Endodermal cell (in vitro differentiated cells): ENCODE measurements around the gene FTCD. TPM values are rescaled to one million over a fixed set of nuclear protein-coding genes. Genes with fewer than 3 reads are reported as not detected.

Experiments
- DNase-seq: peaks from one replicate; pipeline ENCODE4 v3.0.0-alpha.2; 2017
- H3K27ac ChIP-seq: 2 replicates; pipeline ENCODE4 v1.5.1; 2013; ENCODE audit warnings: mild to moderate bottlenecking, low read depth, low read length, moderate library complexity
- H3K27me3 ChIP-seq: 2 replicates; pipeline ENCODE4 v1.6.1; 2013; ENCODE audit warnings: mild to moderate bottlenecking, low read length, moderate library complexity; ENCODE audit not compliant: insufficient read depth, control insufficient read depth, poor library complexity, severe bottlenecking
- H3K36me3 ChIP-seq: 2 replicates; pipeline ENCODE4 v1.7.0; 2013; ENCODE audit warnings: mild to moderate bottlenecking, low read length, moderate library complexity; ENCODE audit not compliant: control insufficient read depth, insufficient read depth
- H3K4me1 ChIP-seq: one replicate; pipeline ENCODE4 v1.7.0; 2013; ENCODE audit warnings: low read length; ENCODE audit not compliant: control insufficient read depth, insufficient read depth
- H3K4me3 ChIP-seq: 2 replicates; pipeline ENCODE4 v1.5.1; 2013; ENCODE audit warnings: mild to moderate bottlenecking, low read length, moderate library complexity
- H3K9ac ChIP-seq: 2 replicates; pipeline ENCODE4 v1.6.1; 2013; ENCODE audit warnings: mild to moderate bottlenecking, low read length, moderate library complexity; ENCODE audit not compliant: poor library complexity, severe bottlenecking; ENCODE audit errors: extremely low read depth
- H3K9me3 ChIP-seq: 2 replicates; pipeline ENCODE4 v1.6.1; 2013; ENCODE audit warnings: mild to moderate bottlenecking, low read length, moderate library complexity; ENCODE audit not compliant: control insufficient read depth
- H3K27ac Mint-ChIP-seq: 2 replicates; pipeline ENCODE4 v1.8.0; 2020; ENCODE audit warnings: mixed read lengths
- H3K27me3 Mint-ChIP-seq: 2 replicates; pipeline ENCODE4 v1.8.0; 2021; ENCODE audit warnings: mild to moderate bottlenecking, mixed read lengths; ENCODE audit not compliant: insufficient read depth
- H3K36me3 Mint-ChIP-seq: 2 replicates; pipeline ENCODE4 v1.8.0; 2020; ENCODE audit warnings: low read depth, mixed read lengths
- H3K4me1 Mint-ChIP-seq: 2 replicates; pipeline ENCODE4 v1.8.0; 2020; ENCODE audit warnings: mixed read lengths
- H3K4me3 Mint-ChIP-seq: 2 replicates; pipeline ENCODE4 v1.8.0; 2020; ENCODE audit warnings: mild to moderate bottlenecking, moderate library complexity, mixed read lengths
- H3K9me3 Mint-ChIP-seq: 2 replicates; pipeline ENCODE4 v1.8.0; 2020; ENCODE audit warnings: mild to moderate bottlenecking, mixed read lengths
- WGBS, 2 experiments: methylation state at CpG; one replicate each; pipeline versions ENCODE4 v1.1.5 to v1.1.7; 2013; ENCODE audit warnings: missing lambda C conversion rate in 2 of 2, mixed read lengths in 1 of 2; ENCODE audit not compliant: insufficient coverage in 1 of 2, insufficient read length in 1 of 2; 5-methylcytosine and 5-hydroxymethylcytosine counted together
- total RNA-seq, 2 donors: library from RNA; stranded (reverse); fragmentation: NEBNext Ultra II Directional in 1 of 2; extraction: Animal tissue kit (Norgen Biotek cat#: 25700) in 1 of 2; gene quantifications; 2 replicates in 1 of 2; 3 replicates in 1 of 2; pipeline ENCODE4 v1.2.1, GENCODE V29; 2021
- TF ChIP-seq, protein P1 (sequence below): fragments of 200-600 bp; sonication (generic); conservative IDR thresholded peaks from 2 replicates; pipeline ENCODE4 v1.5.0; 2021; ENCODE audit warnings: antibody characterized with exemption, mild to moderate bottlenecking

Gene FTCD
- total RNA-seq, 2 donors from 2014 or later: 3.5 to 4.6 TPM

DNA sequence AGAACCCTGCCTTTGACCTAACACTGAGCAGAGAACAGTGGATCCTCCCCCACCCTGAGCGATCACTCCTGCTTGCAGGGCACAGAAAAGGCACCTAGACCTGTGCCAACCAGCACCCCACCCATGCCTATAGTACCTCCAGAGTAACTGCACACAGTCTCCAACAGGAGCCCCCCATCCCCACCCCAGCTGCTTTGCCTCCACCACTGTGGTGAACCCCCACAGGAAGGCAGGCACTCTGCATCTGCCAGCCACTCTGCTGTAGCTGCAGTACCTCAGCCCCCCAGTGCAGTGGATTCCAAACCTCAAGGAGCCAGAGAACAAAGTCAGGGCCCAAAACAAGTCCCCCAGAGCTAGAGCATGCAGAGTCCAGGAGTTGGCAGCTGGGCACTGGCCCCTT, 18.2 kb upstream of the FTCD start:
- 90% methylated on average over 1 of the region's 1 CpG; no CpG with 5 or more reads in 1 of the 2 experiments for WGBS, 2 experiments
- Histone ChIP-seq H3K4me3 (no peak overlapping the region), H3K9me3 (peaks cover 8% of the 10 kb centered on the region), H3K4me1 (no peaks in the 10 kb centered on the region), H3K36me3 (no peaks in the 10 kb centered on the region), H3K27me3 (no peaks in the 10 kb centered on the region), H3K9ac (no peak overlapping the region), H3K27ac (no peak overlapping the region)
- DNase-seq: no peak
- TF ChIP-seq, protein P1, sequence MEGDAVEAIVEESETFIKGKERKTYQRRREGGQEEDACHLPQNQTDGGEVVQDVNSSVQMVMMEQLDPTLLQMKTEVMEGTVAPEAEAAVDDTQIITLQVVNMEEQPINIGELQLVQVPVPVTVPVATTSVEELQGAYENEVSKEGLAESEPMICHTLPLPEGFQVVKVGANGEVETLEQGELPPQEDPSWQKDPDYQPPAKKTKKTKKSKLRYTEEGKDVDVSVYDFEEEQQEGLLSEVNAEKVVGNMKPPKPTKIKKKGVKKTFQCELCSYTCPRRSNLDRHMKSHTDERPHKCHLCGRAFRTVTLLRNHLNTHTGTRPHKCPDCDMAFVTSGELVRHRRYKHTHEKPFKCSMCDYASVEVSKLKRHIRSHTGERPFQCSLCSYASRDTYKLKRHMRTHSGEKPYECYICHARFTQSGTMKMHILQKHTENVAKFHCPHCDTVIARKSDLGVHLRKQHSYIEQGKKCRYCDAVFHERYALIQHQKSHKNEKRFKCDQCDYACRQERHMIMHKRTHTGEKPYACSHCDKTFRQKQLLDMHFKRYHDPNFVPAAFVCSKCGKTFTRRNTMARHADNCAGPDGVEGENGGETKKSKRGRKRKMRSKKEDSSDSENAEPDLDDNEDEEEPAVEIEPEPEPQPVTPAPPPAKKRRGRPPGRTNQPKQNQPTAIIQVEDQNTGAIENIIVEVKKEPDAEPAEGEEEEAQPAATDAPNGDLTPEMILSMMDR: no peak
- Mint-ChIP-seq H3K27me3 (no peaks in the 10 kb centered on the region), H3K27ac (peak overlapping the region; percentile 74), H3K4me1 (no peaks in the 10 kb centered on the region), H3K9me3 (peaks cover 16% of the 10 kb centered on the region), H3K4me3 (no peak overlapping the region), H3K36me3 (peaks cover 14% of the 10 kb centered on the region)

DNA sequence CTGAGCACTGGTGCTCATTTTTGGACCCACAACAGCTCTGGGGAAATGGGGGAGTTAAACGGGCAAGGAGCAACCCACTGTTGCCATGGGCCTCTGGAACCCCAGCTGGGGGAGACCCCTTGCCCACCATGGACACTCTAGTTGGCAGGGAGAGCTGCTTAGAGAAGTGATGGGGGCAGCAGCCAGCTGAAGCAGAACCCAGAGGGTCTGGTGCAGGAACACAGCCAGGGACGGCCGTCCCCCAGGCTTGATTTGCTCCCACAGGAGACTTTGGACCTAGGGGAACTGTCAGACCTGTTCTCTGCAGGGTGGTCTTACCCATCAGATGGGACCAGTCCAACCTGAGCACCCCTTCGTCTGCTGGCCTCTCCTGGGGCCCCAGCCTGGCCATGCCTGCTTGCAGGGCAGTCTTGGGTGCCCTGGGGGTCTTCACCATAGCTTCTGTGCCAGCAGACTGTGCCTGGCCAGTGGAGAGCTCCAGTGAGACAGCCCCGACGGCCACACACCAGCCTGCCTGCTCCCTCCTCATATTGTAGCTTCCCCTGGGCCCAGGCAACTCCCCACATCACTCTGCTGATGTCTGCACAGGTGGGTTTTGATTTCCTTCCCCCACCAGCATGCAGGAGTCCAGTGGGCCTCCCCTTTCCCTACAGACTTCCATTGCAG, 17.6 kb upstream of the FTCD start:
- WGBS, 2 experiments: 89 to 100% methylated on average over 4 to 6 of the region's 6 CpGs
- no peak for DNase-seq
- Histone ChIP-seq H3K9ac (no peak overlapping the region), H3K4me3 (no peak overlapping the region), H3K36me3 (no peaks in the 10 kb centered on the region), H3K9me3 (peaks cover 8% of the 10 kb centered on the region), H3K27me3 (no peaks in the 10 kb centered on the region), H3K4me1 (no peaks in the 10 kb centered on the region), H3K27ac (no peak overlapping the region)
- H3K9me3 Mint-ChIP-seq: peaks cover 16% of the 10 kb centered on the region
- TF ChIP-seq, protein P1: no peak
- H3K27ac Mint-ChIP-seq: peak overlapping the region; percentile 74
- H3K36me3 Mint-ChIP-seq: peaks cover 11% of the 10 kb centered on the region
- no peaks in the 10 kb centered on the region for H3K27me3 Mint-ChIP-seq
- no peaks in the 10 kb centered on the region for H3K4me1 Mint-ChIP-seq
- H3K4me3 Mint-ChIP-seq: no peak overlapping the region

DNA sequence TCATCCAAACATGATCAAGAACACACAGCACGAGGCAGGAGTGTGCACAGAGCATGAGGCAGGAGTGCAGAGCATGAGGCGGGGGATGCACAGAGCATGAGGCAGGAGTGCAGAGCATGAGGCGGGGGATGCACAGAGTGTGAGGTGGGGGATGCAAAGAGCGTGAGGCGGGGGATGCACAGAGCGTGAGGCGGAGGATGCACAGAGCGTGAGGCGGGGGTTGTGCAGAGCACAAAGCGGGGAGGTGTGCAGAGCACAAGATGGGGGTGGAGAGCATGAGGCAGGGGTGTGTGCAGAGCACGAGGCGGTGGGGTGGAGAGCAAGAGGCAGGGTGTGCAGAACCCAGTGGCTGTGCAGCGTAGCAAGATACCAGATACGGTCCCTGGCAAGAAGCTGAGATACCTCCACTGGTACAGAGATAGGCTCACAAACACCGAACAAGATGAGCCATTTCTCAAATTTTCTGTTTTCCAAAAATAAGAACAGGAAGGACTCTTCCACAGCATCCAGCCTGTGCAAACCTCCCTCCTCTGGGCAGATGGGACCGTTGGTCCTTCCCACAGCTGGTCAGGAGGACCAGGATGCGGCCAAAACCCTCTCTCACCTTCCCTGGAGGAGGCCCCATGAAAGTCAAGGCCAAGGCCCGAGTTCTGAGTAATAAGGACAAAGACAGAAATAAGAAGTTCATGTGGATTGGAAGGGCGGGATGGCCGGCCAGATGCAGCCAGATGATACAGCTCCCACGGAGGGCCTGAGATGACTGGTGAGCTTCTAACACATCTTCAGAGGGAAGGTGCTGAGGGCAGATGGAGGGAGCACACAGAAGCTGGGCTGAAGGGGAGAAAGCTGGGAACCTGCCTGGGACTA, 16.9 kb upstream of the FTCD start:
- Mint-ChIP-seq H3K27me3 (no peaks in the 10 kb centered on the region), H3K36me3 (peaks cover 11% of the 10 kb centered on the region), H3K27ac (no peak overlapping the region), H3K9me3 (peaks cover 10% of the 10 kb centered on the region), H3K4me1 (no peaks in the 10 kb centered on the region), H3K4me3 (no peak overlapping the region)
- H3K4me1 ChIP-seq: no peaks in the 10 kb centered on the region
- 94 to 96% methylated on average over 12 to 21 of the region's 21 CpGs for WGBS, 2 experiments
- H3K27ac ChIP-seq: no peak overlapping the region
- DNase-seq: no peak
- H3K27me3 ChIP-seq: no peaks in the 10 kb centered on the region
- no peaks in the 10 kb centered on the region for H3K36me3 ChIP-seq
- peaks cover 7% of the 10 kb centered on the region for H3K9me3 ChIP-seq
- H3K4me3 ChIP-seq: no peak overlapping the region
- no peak overlapping the region for H3K9ac ChIP-seq
- TF ChIP-seq, protein P1: no peak
